GM12801 (cell line): ENCODE measurements around the gene CPNE8.

Experiments
- CTCF ChIP-seq: IDR thresholded peaks from one replicate; pipeline ENCODE4 v1.5.1; 2011; ENCODE audit warnings: control low read depth; ENCODE audit not compliant: insufficient read length; ENCODE audit errors: extremely low read depth

Gene CPNE8

DNA sequence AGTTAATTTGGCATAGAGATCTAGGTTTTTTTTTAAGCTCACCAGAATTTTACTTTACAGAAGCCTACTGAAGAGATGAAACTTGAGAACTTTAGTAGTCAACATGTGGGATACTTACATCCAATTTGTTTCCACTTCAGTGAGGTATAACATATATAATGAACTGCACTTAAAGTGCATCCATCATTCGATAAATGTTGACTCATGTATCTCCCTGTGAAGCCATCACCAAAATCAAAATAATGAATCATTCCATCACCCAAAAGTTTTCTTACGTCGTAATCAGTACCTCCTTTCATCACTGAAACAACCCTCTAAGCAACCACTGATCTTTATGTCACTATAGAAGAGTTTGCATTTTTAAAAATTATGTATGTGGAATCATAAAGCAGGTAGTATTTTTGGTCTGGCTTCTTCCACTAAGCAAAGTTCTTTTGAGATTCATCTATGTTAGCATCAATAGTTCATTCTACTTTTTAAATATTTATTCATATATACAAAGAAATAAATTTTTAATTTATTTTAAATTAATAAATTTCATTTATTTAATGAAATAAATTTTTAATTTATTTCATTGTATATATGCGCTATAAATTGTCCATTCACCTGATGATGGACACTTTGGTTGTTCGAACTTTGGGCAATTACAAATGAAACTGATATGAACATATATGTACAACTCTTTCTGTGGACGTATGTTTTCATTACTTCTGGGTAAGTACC lies 2.0 kb upstream of the CPNE8 start:
- no peak for TF ChIP-seq CTCF

DNA sequence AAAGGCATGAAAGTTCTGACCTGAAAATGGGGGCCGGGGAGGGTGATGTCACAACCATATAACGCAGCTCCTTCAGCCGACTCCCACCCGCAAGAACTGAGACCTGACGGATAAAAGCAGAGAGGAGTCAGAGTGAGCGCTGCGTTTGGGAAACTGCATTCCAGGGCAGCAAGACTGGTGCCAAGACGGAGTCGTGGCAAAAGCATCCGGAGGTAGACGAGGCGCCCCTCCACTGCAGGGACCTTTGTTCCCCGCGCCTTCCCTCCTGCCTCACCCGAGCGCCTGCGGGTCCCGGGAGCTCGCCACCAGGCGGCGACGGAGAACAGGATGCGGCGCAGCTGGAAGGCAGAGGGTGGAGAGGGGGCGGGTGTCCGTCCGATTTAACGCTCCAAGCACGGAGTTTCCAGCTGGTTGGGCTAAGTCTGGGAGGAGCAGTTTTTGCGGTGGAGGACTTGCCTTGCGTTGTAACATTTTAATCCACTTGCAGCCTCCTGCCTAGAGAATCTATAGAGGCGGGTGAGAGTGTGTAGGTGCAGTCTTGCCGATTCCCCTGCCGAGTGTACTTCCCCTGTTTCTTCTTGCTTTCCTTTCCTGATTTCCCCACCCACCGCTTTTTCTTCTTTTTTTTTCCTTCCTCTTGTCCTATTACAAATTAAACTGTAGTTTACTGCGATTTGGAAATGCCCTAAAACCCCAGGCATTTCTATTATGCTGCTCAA lies 1.2 kb upstream of the CPNE8 start:
- TF ChIP-seq CTCF = no peak

GRCh38 chr12:38904537-38905479 lies 583 bp downstream of the CPNE8 start:
- TF ChIP-seq CTCF = no peak

- no peak for TF ChIP-seq CTCF
Measured at GRCh38 chr12:38903596-38903995, 1.8 kb downstream of the CPNE8 start.

GRCh38 chr12:38898001-38898684 lies 7.2 kb downstream of the CPNE8 start:
- no peak for TF ChIP-seq CTCF

GRCh38 chr12:38895446-38895845 lies 9.9 kb downstream of the CPNE8 start:
- no peak for TF ChIP-seq CTCF
